Natural killer cell (primary cell): ENCODE results near the gene BLOC1S1. TPM values are rescaled to one million over a fixed set of nuclear protein-coding genes. Genes with fewer than 3 reads are reported as not detected.
A peak's percentile ranks its signal among the peaks of the same experiment; 100 is the strongest.
"Not testable (repeated sequence)": the region's sequence is repeated elsewhere in the genome, so short reads cannot be mapped to it uniquely, and the experiment has no call there.

ENCODE experiments used
- ATAC-seq, 3 donors: fragments of 150-1000 bp in 2 of 3; fragments of 200-7000 bp in 1 of 3; cut with Tn5 transposase; 1 replicate in 1 of 3; 2 replicates in 2 of 3; pipeline ENCODE4 v1.10.0; 2021; ENCODE audit warnings: mild to moderate bottlenecking in 2 of 3, moderate library complexity in 2 of 3
- DNase-seq, 2 donors: peaks; one replicate each; pipeline versions ENCODE4 v3.0.0 to v3.0.0-alpha.2; 2013 to 2021; ENCODE audit warnings: mixed read lengths in 1 of 2
- H3K27ac ChIP-seq: one replicate; pipeline ENCODE4 v1.5.1; 2013; ENCODE audit warnings: mild to moderate bottlenecking, low read length
- H3K27me3 ChIP-seq: one replicate; pipeline ENCODE4 v1.6.1; 2013; ENCODE audit warnings: low read length; ENCODE audit not compliant: control insufficient read depth, insufficient read depth
- H3K36me3 ChIP-seq: one replicate; pipeline ENCODE4 v1.6.1; 2013; ENCODE audit warnings: low read length; ENCODE audit not compliant: control insufficient read depth, insufficient read depth
- H3K4me1 ChIP-seq: one replicate; pipeline ENCODE4 v1.6.1; 2013; ENCODE audit warnings: low read length; ENCODE audit not compliant: control insufficient read depth, insufficient read depth
- H3K4me3 ChIP-seq: one replicate; pipeline ENCODE4 v1.5.1; 2013; ENCODE audit warnings: low read length
- H3K9me3 ChIP-seq: one replicate; pipeline ENCODE4 v1.6.1; 2013; ENCODE audit warnings: low read length; ENCODE audit not compliant: control insufficient read depth, insufficient read depth
- H3K27ac Mint-ChIP-seq, 2 donors: one replicate each; pipeline ENCODE4 v1.8.0; 2022; ENCODE audit warnings: mild to moderate bottlenecking in 2 of 2, mixed read lengths in 2 of 2, moderate library complexity in 1 of 2
- H3K27me3 Mint-ChIP-seq, 2 donors: one replicate each; pipeline ENCODE4 v1.8.0; 2022; ENCODE audit warnings: low read depth in 2 of 2, mixed read lengths in 2 of 2
- H3K36me3 Mint-ChIP-seq: one replicate; pipeline ENCODE4 v1.8.0; 2022; ENCODE audit warnings: mixed read lengths
- H3K4me1 Mint-ChIP-seq, 2 donors: one replicate each; pipeline ENCODE4 v1.8.0; 2022; ENCODE audit warnings: mixed read lengths in 2 of 2
- H3K4me3 Mint-ChIP-seq: one replicate; pipeline ENCODE4 v1.8.0; 2022; ENCODE audit warnings: mild to moderate bottlenecking, moderate library complexity, mixed read lengths
- H3K9me3 Mint-ChIP-seq, 2 donors: one replicate each; pipeline ENCODE4 v1.8.0; 2022; ENCODE audit warnings: mixed read lengths in 2 of 2
- CTCF ChIP-seq: fragments of 200-600 bp; IDR thresholded peaks from one replicate; pipeline ENCODE4 v1.8.0; 2022; ENCODE audit warnings: antibody characterized with exemption
- WGBS: methylation state at CpG from one replicate; pipeline ENCODE4 v1.1.7; 2013; ENCODE audit warnings: missing lambda C conversion rate; ENCODE audit not compliant: insufficient coverage; 5-methylcytosine and 5-hydroxymethylcytosine counted together
- intact Hi-C: fragments of 100-400 bp; cut with micrococcal nuclease; formaldehyde crosslinking; loops from one replicate; pipeline ENCODE4 v1.14.2; 2022
- total RNA-seq, 4 donors: library from RNA; stranded (reverse); fragments of 120-200 nt in 1 of 4; gene quantifications; one replicate each; pipeline versions ENCODE4 v1.2.3 to v1.2.4, GENCODE V29; 2013 to 2022

The BLOC1S1 gene
- total RNA-seq, 3 donors from 2014 or later (not counting 1 experiment from before 2014, with no cell fraction given) = 75.8 to 83.7 (median 81.0) TPM

GRCh38 chr12:55755246-55755645 lies 39.4 kb downstream of the BLOC1S1 start:
- peaks cover 74% of the 10 kb centered on the region for H3K36me3 ChIP-seq
- H3K36me3 Mint-ChIP-seq = peaks cover 19% of the 10 kb centered on the region
- peaks cover 0 to 7% of the 10 kb centered on the region in 2 donors for H3K4me1 Mint-ChIP-seq
- intact Hi-C loops = no loop called here
- H3K4me3 ChIP-seq = no peak overlapping the region
- H3K27me3 Mint-ChIP-seq = no peaks in the 10 kb centered on the region
- no peak for ATAC-seq
- TF ChIP-seq CTCF = no peak
- 100% methylated on average over 1 of the region's 2 CpGs for WGBS
- H3K9me3 Mint-ChIP-seq = no peaks in the 10 kb centered on the region
- H3K27ac Mint-ChIP-seq = peak overlapping the region; percentile 16 to 29
- no peak for DNase-seq
- H3K4me3 Mint-ChIP-seq = no peak overlapping the region
- H3K27ac ChIP-seq = no peak overlapping the region
- no peaks in the 10 kb centered on the region for H3K4me1 ChIP-seq
- H3K9me3 ChIP-seq = no peaks in the 10 kb centered on the region
- no peaks in the 10 kb centered on the region for H3K27me3 ChIP-seq

DNA sequence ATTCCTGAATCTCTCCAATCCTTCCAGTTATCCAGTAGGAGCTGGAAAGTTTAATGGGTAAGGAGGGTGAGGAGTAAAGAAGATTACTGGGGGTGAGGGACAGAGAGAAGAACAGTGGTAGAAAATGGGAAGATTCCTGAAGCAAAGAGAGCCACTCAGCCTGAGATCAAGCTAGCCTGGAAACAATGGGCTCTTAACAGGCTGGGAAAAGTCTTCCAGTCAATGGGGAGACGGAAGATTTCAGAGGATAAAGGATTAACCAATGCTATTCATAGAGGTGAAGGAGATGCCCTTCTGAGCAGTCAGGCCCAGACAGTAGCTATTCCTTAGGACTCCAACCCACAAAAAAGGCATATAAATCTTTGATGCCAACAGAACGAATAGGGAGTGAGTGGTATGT lies 41.9 kb downstream of the BLOC1S1 start:
- Mint-ChIP-seq H3K4me3 (no peak overlapping the region), H3K9me3 (no peaks in the 10 kb centered on the region), H3K27me3 (no peaks in the 10 kb centered on the region), H3K36me3 (peaks cover 19% of the 10 kb centered on the region), H3K27ac (peak overlapping the region in 1 of 2 donors; percentile 1), H3K4me1 (peaks cover 4 to 7% of the 10 kb centered on the region in 2 donors)
- Histone ChIP-seq H3K4me3 (no peak overlapping the region), H3K27ac (no peak overlapping the region), H3K4me1 (no peaks in the 10 kb centered on the region), H3K36me3 (peaks cover 62% of the 10 kb centered on the region), H3K9me3 (no peaks in the 10 kb centered on the region), H3K27me3 (no peaks in the 10 kb centered on the region)
- ATAC-seq = no peak
- TF ChIP-seq CTCF = no peak
- intact Hi-C loops = no loop called here
- DNase-seq = no peak
- 88% methylated on average over 2 of the region's 2 CpGs for WGBS

GRCh38 chr12:55758575-55758974 lies 42.7 kb downstream of the BLOC1S1 start:
- H3K27ac Mint-ChIP-seq = not testable (repeated sequence)

GRCh38 chr12:55760663-55761062 lies 44.8 kb downstream of the BLOC1S1 start:
- H3K9me3 ChIP-seq = no peaks in the 10 kb centered on the region
- intact Hi-C loops = no loop called here
- TF ChIP-seq CTCF = no peak
- H3K4me1 ChIP-seq = no peaks in the 10 kb centered on the region
- 98% methylated on average over 6 of the region's 6 CpGs for WGBS
- DNase-seq (no peak), ATAC-seq (no peak)
- Mint-ChIP-seq H3K4me1 (peaks cover 2 to 5% of the 10 kb centered on the region in 2 donors), H3K9me3 (no peaks in the 10 kb centered on the region), H3K27ac (peak overlapping the region in 1 of 2 donors; percentile 42), H3K4me3 (no peak overlapping the region), H3K36me3 (peaks cover 14% of the 10 kb centered on the region), H3K27me3 (no peaks in the 10 kb centered on the region)
- peaks cover 44% of the 10 kb centered on the region for H3K36me3 ChIP-seq
- no peak overlapping the region for H3K27ac ChIP-seq
- no peaks in the 10 kb centered on the region for H3K27me3 ChIP-seq
- no peak overlapping the region for H3K4me3 ChIP-seq

More at GRCh38 chr12:55758575-55758974, 42.7 kb downstream of the BLOC1S1 start:
- H3K4me3 ChIP-seq, DNase-seq, H3K27me3 ChIP-seq, H3K9me3 Mint-ChIP-seq, ATAC-seq, H3K4me1 ChIP-seq, intact Hi-C loops, H3K27ac ChIP-seq, H3K4me1 Mint-ChIP-seq, H3K27me3 Mint-ChIP-seq, H3K9me3 ChIP-seq, H3K4me3 Mint-ChIP-seq: not testable (repeated sequence)
- H3K36me3 ChIP-seq = peaks cover 61% of the 10 kb centered on the region
- peaks cover 19% of the 10 kb centered on the region for H3K36me3 Mint-ChIP-seq
- 100% methylated on average over 4 of the region's 4 CpGs for WGBS
